ENCODE measurements around the gene NEDD8. TPM values are rescaled to one million over a fixed set of nuclear protein-coding genes. Genes with fewer than 3 reads are reported as not detected.

NEDD8 gene
- total RNA-seq, 4 donors from 2014 or later = 68.6 to 109 (median 98.3) TPM

- Histone ChIP-seq H3K9me3 (no peaks in the 10 kb centered on the region), H3K4me3 (no peak overlapping the region), H3K4me1 (peaks cover 0 to 19% (median 8%) of the 10 kb centered on the region in 4 donors), H3K27me3 (no peaks in the 10 kb centered on the region), H3K36me3 (peaks cover 0 to 59% (median 4%) of the 10 kb centered on the region in 3 donors), H3K27ac (no peak overlapping the region)
- DNase-seq (ENCODE audit: low spot score in 2 of 2) = no peak
- TF ChIP-seq EP300 (IDR thresholded peaks at IDR 0.05) = no peak
- no peak for TF ChIP-seq POLR2A (IDR thresholded peaks at IDR 0.05)
- no peak for TF ChIP-seq CTCF (IDR thresholded peaks at IDR 0.05)
- WGBS, 2 donors = 89 to 92% methylated on average over 8 of the region's 8 CpGs
Measured at GRCh38 chr14:24269368-24269767, 37.2 kb upstream of the NEDD8 start.

GRCh38 chr14:24268225-24268624, 36.1 kb upstream of the NEDD8 start:
- no peak overlapping the region for H3K4me3 ChIP-seq
- H3K36me3 ChIP-seq = peaks cover 0 to 70% (median 4%) of the 10 kb centered on the region in 3 donors
- 91 to 94% methylated on average over 9 of the region's 9 CpGs for WGBS, 2 donors

GRCh38 chr14:24267516-24267915, 35.3 kb upstream of the NEDD8 start:
- H3K4me1 ChIP-seq = peaks cover 0 to 14% (median 6%) of the 10 kb centered on the region in 4 donors
- peaks cover 0 to 71% (median 4%) of the 10 kb centered on the region in 3 donors for H3K36me3 ChIP-seq
- no peak overlapping the region for H3K27ac ChIP-seq
- WGBS, 2 donors = 86 to 89% methylated on average over 8 to 9 of the region's 9 CpGs
- H3K4me3 ChIP-seq = no peak overlapping the region
- TF ChIP-seq EP300 (IDR thresholded peaks at IDR 0.05) (no peak), POLR2A (IDR thresholded peaks at IDR 0.05) (no peak), CTCF (IDR thresholded peaks at IDR 0.05) (no peak)
- DNase-seq (ENCODE audit: low spot score in 2 of 2) = no peak
- no peaks in the 10 kb centered on the region for H3K9me3 ChIP-seq
- H3K27me3 ChIP-seq = no peaks in the 10 kb centered on the region

More at GRCh38 chr14:24268225-24268624, 36.1 kb upstream of the NEDD8 start:
- DNase-seq (ENCODE audit: low spot score in 2 of 2) = no peak
- Histone ChIP-seq H3K9me3 (no peaks in the 10 kb centered on the region), H3K27me3 (no peaks in the 10 kb centered on the region), H3K27ac (no peak overlapping the region), H3K4me1 (peaks cover 0 to 17% (median 6%) of the 10 kb centered on the region in 4 donors)
- TF ChIP-seq CTCF (IDR thresholded peaks at IDR 0.05) = no peak
- TF ChIP-seq POLR2A (IDR thresholded peaks at IDR 0.05) = no peak
- TF ChIP-seq EP300 (IDR thresholded peaks at IDR 0.05) = no peak

GRCh38 chr14:24266344-24267244, 34.4 kb upstream of the NEDD8 start:
- Histone ChIP-seq H3K27ac (no peak overlapping the region), H3K9me3 (no peaks in the 10 kb centered on the region), H3K36me3 (peaks cover 0 to 78% (median 4%) of the 10 kb centered on the region in 3 donors), H3K27me3 (no peaks in the 10 kb centered on the region), H3K4me3 (no peak overlapping the region), H3K4me1 (peaks cover 0 to 6% (median under 1%) of the 10 kb centered on the region in 4 donors)
- WGBS, 2 donors = 83 to 85% methylated on average over 18 of the region's 18 CpGs
- DNase-seq (ENCODE audit: low spot score in 2 of 2) = no peak
- TF ChIP-seq POLR2A (IDR thresholded peaks at IDR 0.05) (no peak), CTCF (IDR thresholded peaks at IDR 0.05) (no peak), EP300 (IDR thresholded peaks at IDR 0.05) (no peak)

- peak overlapping the region in 2 of 4 donors; percentile 14 to 28 for H3K27ac ChIP-seq
- 47 to 65% methylated on average over 6 of the region's 6 CpGs for WGBS, 2 donors
- DNase-seq (ENCODE audit: low spot score in 2 of 2) = no peak
Measured at GRCh38 chr14:24264298-24264697, 32.1 kb upstream of the NEDD8 start.

More at GRCh38 chr14:24264298-24264697, 32.1 kb upstream of the NEDD8 start:
- peaks cover 0 to 3% (median 0%) of the 10 kb centered on the region in 4 donors for H3K4me1 ChIP-seq
- no peak overlapping the region for H3K4me3 ChIP-seq
- TF ChIP-seq POLR2A (IDR thresholded peaks at IDR 0.05) = no peak
- TF ChIP-seq EP300 (IDR thresholded peaks at IDR 0.05) = no peak
- TF ChIP-seq CTCF (IDR thresholded peaks at IDR 0.05) = no peak
- no peaks in the 10 kb centered on the region for H3K9me3 ChIP-seq
- H3K36me3 ChIP-seq = peaks cover 0 to 89% (median 4%) of the 10 kb centered on the region in 3 donors
- H3K27me3 ChIP-seq = no peaks in the 10 kb centered on the region
